Common myeloid progenitor, CD34-positive (primary cell): ENCODE measurements around the gene PKMYT1.
A peak's percentile ranks its signal among the peaks of the same experiment; 100 is the strongest.

Experiments
- CTCF ChIA-PET: fragments of 350-600 bp; sonication (Branson Sonifier 250); formaldehyde crosslinking; loops from one replicate; lab custom pipeline; 2021; ENCODE audit warnings: antibody characterized with exemption; lab: Charles Lee
- POLR2A ChIA-PET: fragments of 350-600 bp; sonication (Branson Sonifier 250); formaldehyde crosslinking; loops from one replicate; lab custom pipeline; 2021; ENCODE audit warnings: antibody characterized with exemption; lab: Charles Lee
- DNase-seq, 3 donors: peaks; one replicate each; pipeline versions ENCODE4 v3.0.0 to v3.0.0-alpha.2; 2013
- H3K27ac ChIP-seq, 2 experiments: 1 replicate in 1 of 2; 2 replicates in 1 of 2; pipeline ENCODE4 v1.7.0; 2013; ENCODE audit warnings: inconsistent platforms in 2 of 2, low read length in 2 of 2, mild to moderate bottlenecking in 2 of 2, low read depth in 1 of 2, moderate library complexity in 1 of 2; ENCODE audit not compliant: severe bottlenecking in 2 of 2, insufficient read depth in 1 of 2, poor library complexity in 1 of 2
- H3K27me3 ChIP-seq, 5 experiments: replicated peaks in 2 of 5; 1 replicate in 3 of 5; 2 replicates in 2 of 5; pipeline versions ENCODE4 v1.6.1 to v1.7.0; 2013; ENCODE audit warnings: low read length in 4 of 5, mild to moderate bottlenecking in 2 of 5, moderate library complexity in 2 of 5, inconsistent platforms in 1 of 5; ENCODE audit not compliant: insufficient read depth in 5 of 5, control insufficient read depth in 4 of 5
- H3K36me3 ChIP-seq, 4 experiments: 1 replicate in 2 of 4; 2 replicates in 2 of 4; pipeline versions ENCODE4 v1.6.1 to v1.7.0; 2013; ENCODE audit warnings: low read length in 3 of 4, control low read depth in 1 of 4, mild to moderate bottlenecking in 1 of 4; ENCODE audit not compliant: control insufficient read depth in 4 of 4, insufficient read depth in 4 of 4
- H3K4me1 ChIP-seq, 4 experiments: 1 replicate in 3 of 4; 2 replicates in 1 of 4; pipeline versions ENCODE4 v1.6.1 to v1.7.1; 2013; ENCODE audit warnings: low read length in 3 of 4, mild to moderate bottlenecking in 3 of 4, control low read depth in 1 of 4, inconsistent platforms in 1 of 4, moderate library complexity in 1 of 4; ENCODE audit not compliant: control insufficient read depth in 4 of 4, insufficient read depth in 4 of 4; ENCODE audit errors: control extremely low read depth in 1 of 4
- H3K4me3 ChIP-seq, 7 experiments: 1 replicate in 4 of 7; 2 replicates in 3 of 7; pipeline versions ENCODE4 v1.5.1 to v1.7.0; 2013; ENCODE audit warnings: mild to moderate bottlenecking in 7 of 7, low read length in 6 of 7, moderate library complexity in 6 of 7, inconsistent platforms in 2 of 7, low read depth in 2 of 7, control low read depth in 1 of 7; ENCODE audit not compliant: insufficient read depth in 4 of 7, control insufficient read depth in 1 of 7; ENCODE audit errors: extremely low read depth in 1 of 7
- H3K9me3 ChIP-seq, 5 experiments: 1 replicate in 4 of 5; 2 replicates in 1 of 5; pipeline versions ENCODE4 v1.6.1 to v1.7.1; 2013; ENCODE audit warnings: low read length in 4 of 5, mild to moderate bottlenecking in 2 of 5, inconsistent platforms in 1 of 5, low read depth in 1 of 5, moderate library complexity in 1 of 5; ENCODE audit not compliant: control insufficient read depth in 4 of 5, insufficient read depth in 2 of 5; ENCODE audit errors: control extremely low read depth in 1 of 5
- WGBS: methylation state at CpG from one replicate; pipeline ENCODE4 v1.1.5; 2013; ENCODE audit not compliant: insufficient coverage; 5-methylcytosine and 5-hydroxymethylcytosine counted together

The PKMYT1 gene

GRCh38 chr16:3019594-3020246, 39.5 kb upstream of the PKMYT1 start:
- no peak for DNase-seq
- Histone ChIP-seq H3K27me3 (peaks cover 0 to 2% (median 0%) of the 10 kb centered on the region in 5 experiments), H3K36me3 (no peaks in the 10 kb centered on the region), H3K4me3 (peak overlapping the region; percentile 22 to 80 (median 64)), H3K27ac (no peak overlapping the region), H3K9me3 (no peaks in the 10 kb centered on the region), H3K4me1 (peaks cover 0 to 60% (median 57%) of the 10 kb centered on the region in 4 experiments)
- WGBS = 31% methylated on average over 35 of the region's 40 CpGs
- ChIA-PET POLR2A (interaction anchor here (1.6 to 3.5 kb wide), 3 partner anchors 10 to 15 kb away, joined by 6 to 15 read pairs (median 11); no protein-coding TSS in a partner anchor), CTCF (interaction anchor here (1.0 to 6.4 kb wide), 5 partner anchors 9 to 109 kb away, joined by 3 to 101 read pairs (median 22); no protein-coding TSS in a partner anchor)

DNA sequence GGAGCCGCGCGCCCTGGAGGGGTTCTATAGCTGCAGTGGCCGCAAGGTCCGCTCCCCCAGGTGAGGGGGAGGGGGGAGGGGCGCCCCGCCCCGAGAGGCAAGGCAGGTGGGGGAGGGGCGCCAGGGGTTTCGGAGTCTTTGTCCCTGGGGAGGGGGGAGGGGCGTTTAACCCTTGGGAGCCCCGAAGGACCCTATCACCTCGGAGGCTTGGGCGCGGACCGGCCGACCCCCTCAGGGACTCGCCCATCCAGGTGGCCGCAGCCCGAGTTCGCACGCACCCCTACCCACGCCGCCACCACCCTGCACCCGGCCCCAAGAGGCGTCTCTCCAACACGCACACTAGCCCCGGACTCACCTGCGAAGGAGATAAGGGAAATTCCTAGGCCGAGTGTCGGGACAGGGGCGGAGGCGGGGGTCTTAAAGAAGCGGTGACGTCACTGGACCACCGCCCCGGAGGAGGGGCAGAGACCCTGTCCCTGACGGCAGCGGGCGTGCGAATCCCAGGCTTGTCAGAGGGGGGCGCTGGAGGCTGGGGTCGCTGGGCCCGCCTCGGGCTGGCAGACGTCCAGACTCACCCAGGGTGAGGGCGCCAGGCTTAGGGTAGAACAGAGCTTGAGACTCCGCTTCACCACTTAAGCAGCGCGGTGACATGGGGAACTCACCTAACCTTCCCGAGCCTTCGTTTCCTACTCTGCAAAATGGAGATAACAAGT, 37.7 kb upstream of the PKMYT1 start, which contains the start of gene CLDN6:
CLDN6 (minus strand) TSS at position 390 of the 713 bp plus-strand sequence. CDS start 2,162 bp downstream, outside the sequence.
- DNase-seq = peak; percentile 50 to 79 (median 71)
- Histone ChIP-seq H3K9me3 (no peaks in the 10 kb centered on the region), H3K27me3 (peaks cover 0 to 2% (median 0%) of the 10 kb centered on the region in 5 experiments), H3K27ac (no peak within 1 kb of the TSS), H3K4me3 (peak within 1 kb of the TSS in 2 of 7 experiments; percentile 26 to 60), H3K4me1 (peaks cover 0 to 49% (median 45%) of the 10 kb centered on the region in 4 experiments), H3K36me3 (no peaks in the 10 kb centered on the region)
- WGBS = 10% methylated on average over 30 of the region's 52 CpGs
- ChIA-PET POLR2A (interaction anchor here (1.2 kb wide), 1 partner anchor 9 kb away, joined by 5 read pairs; no protein-coding TSS in a partner anchor), CTCF (interaction anchor here (1.0 to 6.4 kb wide), 4 partner anchors 7 to 22 kb away, joined by 3 to 101 read pairs (median 61); no protein-coding TSS in a partner anchor)

DNA sequence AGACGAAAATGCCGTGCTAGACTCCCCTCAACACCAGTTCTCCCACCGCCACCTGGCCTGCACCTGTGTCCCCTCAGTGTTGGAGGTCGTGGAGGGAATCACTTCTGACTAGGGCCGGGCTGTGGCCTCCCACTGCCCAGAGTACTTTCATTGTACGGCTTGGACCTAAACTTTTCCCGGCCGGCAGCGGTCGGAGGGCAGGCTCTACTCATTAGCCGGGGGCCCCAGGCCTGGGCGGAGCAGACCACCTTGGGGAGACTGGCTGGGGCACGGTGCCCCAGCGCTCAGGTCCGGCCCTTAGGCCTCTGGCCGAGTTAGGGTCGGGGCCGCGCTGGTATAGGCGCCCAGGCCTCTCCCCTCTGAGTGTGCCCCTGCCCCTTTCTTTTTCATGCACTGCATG, 37.1 kb upstream of the PKMYT1 start:
- WGBS = 99% methylated on average over 13 of the region's 20 CpGs
- H3K4me3 ChIP-seq = no peak overlapping the region
- CTCF ChIA-PET = interaction anchor here (1.8 kb wide), 1 partner anchor 15 kb away, joined by 3 read pairs; no protein-coding TSS in a partner anchor
- H3K9me3 ChIP-seq = no peaks in the 10 kb centered on the region
- H3K36me3 ChIP-seq = no peaks in the 10 kb centered on the region
- no peak for DNase-seq
- POLR2A ChIA-PET = no interaction called here
- peaks cover 0 to 2% (median 0%) of the 10 kb centered on the region in 5 experiments for H3K27me3 ChIP-seq
- H3K4me1 ChIP-seq = peaks cover 0 to 44% (median 41%) of the 10 kb centered on the region in 4 experiments
- no peak overlapping the region for H3K27ac ChIP-seq

- POLR2A ChIA-PET = no interaction called here
- CTCF ChIA-PET = interaction anchor here (1.8 kb wide), 1 partner anchor 16 kb away, joined by 3 read pairs; no protein-coding TSS in a partner anchor
- WGBS = 99% methylated on average over 9 of the region's 13 CpGs
Measured at GRCh38 chr16:3015865-3016521, 35.7 kb upstream of the PKMYT1 start.

GRCh38 chr16:3014971-3015370, 34.7 kb upstream of the PKMYT1 start:
- WGBS = 94% methylated on average over 6 of the region's 6 CpGs
- H3K4me1 ChIP-seq = peaks cover 0 to 29% (median 22%) of the 10 kb centered on the region in 4 experiments
- peaks cover 0 to 4% (median 0%) of the 10 kb centered on the region in 5 experiments for H3K27me3 ChIP-seq
- no peak overlapping the region for H3K4me3 ChIP-seq
- no peaks in the 10 kb centered on the region for H3K36me3 ChIP-seq
- H3K9me3 ChIP-seq = no peaks in the 10 kb centered on the region
- no peak for DNase-seq
- POLR2A ChIA-PET = interaction anchor here (0.8 kb wide), 1 partner anchor 13 kb away, joined by 3 read pairs; no protein-coding TSS in a partner anchor
- H3K27ac ChIP-seq = no peak overlapping the region
- CTCF ChIA-PET = interaction anchor here (2.1 kb wide), 1 partner anchor 14 kb away, joined by 15 read pairs; no protein-coding TSS in a partner anchor

More at GRCh38 chr16:3015865-3016521, 35.7 kb upstream of the PKMYT1 start:
- Histone ChIP-seq H3K36me3 (no peaks in the 10 kb centered on the region), H3K9me3 (no peaks in the 10 kb centered on the region), H3K27me3 (peaks cover 0 to 4% (median 0%) of the 10 kb centered on the region in 5 experiments), H3K27ac (no peak overlapping the region), H3K4me1 (peaks cover 0 to 35% (median 29%) of the 10 kb centered on the region in 4 experiments), H3K4me3 (no peak overlapping the region)
- no peak for DNase-seq

DNA sequence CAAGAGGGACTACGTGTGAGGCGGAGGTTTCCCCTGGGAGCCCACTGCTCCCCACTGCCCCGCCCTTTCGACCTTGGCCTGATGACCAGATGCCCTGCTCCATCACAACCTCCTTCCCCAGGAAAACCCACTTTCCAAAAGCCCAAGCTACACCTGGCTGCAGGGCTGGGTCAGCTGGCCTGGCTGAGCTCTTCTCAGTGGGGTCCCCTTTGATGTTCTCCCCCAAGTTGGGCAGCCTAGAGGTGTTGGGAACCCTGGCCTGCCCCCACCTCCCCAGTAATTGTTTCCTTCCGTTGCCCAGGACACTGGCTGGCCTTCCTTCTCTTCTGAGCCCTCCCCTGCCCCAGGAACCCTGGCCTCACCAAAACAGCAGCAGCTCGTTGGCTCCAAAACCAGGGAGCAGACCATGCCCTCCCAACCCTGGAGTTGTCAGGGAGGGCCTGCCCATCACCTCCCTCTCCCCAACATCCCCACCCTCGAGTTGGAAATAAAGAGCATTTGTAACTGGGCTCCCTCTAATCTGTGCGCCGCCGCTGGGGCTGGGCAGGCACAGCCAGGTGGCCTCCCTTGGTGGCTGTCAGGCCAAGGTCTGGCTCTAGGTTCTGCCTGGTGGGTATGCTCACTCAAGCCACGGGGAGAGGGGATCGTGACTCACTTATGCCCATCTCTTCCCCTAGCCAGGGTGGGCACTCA, 33.9 kb upstream of the PKMYT1 start:
- H3K4me1 ChIP-seq = peaks cover 0 to 27% (median 22%) of the 10 kb centered on the region in 4 experiments
- no peaks in the 10 kb centered on the region for H3K36me3 ChIP-seq
- CTCF ChIA-PET = interaction anchor here (1.0 to 2.1 kb wide), 2 partner anchors 9 to 15 kb away, joined by 4 to 15 read pairs; no protein-coding TSS in a partner anchor
- DNase-seq = no peak
- POLR2A ChIA-PET = no interaction called here
- WGBS = 89% methylated on average over 8 of the region's 12 CpGs
- H3K4me3 ChIP-seq = no peak overlapping the region
- H3K9me3 ChIP-seq = no peaks in the 10 kb centered on the region
- H3K27ac ChIP-seq = no peak overlapping the region
- peaks cover 0 to 4% (median 0%) of the 10 kb centered on the region in 5 experiments for H3K27me3 ChIP-seq
